Kidney tubule cell (primary cell): Measurements from ENCODE around the gene PDE9A.
"Not testable (repeated sequence)": the region's sequence is repeated elsewhere in the genome, so short reads cannot be mapped to it uniquely, and the experiment has no call there.

Experiments
- DNase-seq: peaks from one replicate; pipeline ENCODE4 v3.0.0-alpha.2; 2018; ENCODE audit warnings: low spot score

Gene PDE9A

DNA sequence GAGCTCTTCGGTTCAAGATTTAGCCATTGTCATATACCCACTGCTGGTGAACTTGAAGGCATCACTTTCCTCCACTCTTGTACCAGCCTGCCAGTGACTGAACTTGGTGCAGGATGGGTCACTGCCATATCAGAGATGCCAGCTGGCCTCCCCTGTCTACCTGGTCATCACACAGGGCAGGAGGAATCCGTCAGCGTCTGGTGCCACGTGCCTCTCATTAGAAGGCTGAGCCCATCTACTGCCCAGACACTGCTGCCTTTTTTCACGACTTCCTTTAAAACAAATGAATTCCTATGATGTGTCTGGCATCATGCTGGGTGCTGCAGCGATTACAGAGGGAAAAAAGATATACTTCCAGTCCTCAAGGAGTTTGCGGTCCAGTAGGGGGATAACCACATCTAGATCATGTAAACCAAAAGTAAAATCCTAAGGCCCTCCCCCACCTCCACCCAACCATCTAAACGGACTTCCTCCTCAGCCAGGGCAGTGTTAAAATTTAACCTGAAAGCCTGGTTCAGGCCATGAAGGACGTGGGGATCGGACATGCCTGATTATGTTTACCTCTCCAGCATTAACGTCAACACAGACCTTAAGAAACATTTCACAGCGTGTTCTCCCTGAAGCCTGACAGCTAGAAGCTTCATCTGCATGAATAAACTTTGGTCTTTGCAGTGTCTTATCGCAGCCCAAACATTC is 29.2 kb upstream of the PDE9A start:
- peak; percentile 82 for DNase-seq

DNA sequence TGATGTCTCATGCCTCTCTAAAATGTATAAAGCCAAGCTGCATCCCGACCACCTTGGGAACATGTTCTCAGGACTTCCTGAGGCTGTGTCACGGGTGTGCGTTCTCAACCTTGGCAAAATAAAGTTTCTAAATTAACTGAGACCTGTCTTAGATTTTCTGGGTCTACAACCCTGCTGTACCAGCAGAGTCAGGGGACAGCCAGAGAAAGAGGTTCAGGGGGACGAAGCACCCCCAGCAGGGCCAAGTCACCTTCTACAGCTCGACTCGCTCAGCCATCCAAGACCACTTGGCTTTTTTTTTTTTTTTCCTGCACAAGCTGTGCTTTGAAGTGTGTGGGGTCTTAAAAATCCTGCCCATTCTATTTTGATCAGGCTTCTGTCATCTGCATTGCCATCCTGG is 28.5 kb upstream of the PDE9A start:
- DNase-seq = no peak

DNA sequence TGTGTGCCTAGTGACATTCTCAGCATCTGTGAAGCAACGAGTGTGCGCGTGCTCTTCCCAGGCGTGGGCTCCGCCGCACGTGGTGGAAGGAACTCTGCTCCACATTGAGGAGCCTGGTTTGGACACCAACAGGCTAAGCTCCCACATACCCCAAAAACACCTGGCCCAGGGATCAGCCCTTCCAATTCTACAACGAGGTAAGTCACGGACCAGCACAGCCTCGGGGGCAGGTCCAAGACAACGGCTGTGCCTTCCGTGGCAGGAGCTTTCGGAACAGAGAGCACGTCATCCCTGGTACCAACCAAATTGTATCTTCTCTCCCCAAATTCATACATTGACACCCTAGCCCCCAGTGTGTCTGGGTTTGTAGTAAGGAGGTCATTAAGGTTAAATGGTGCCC is 27.2 kb upstream of the PDE9A start:
- no peak for DNase-seq

DNA sequence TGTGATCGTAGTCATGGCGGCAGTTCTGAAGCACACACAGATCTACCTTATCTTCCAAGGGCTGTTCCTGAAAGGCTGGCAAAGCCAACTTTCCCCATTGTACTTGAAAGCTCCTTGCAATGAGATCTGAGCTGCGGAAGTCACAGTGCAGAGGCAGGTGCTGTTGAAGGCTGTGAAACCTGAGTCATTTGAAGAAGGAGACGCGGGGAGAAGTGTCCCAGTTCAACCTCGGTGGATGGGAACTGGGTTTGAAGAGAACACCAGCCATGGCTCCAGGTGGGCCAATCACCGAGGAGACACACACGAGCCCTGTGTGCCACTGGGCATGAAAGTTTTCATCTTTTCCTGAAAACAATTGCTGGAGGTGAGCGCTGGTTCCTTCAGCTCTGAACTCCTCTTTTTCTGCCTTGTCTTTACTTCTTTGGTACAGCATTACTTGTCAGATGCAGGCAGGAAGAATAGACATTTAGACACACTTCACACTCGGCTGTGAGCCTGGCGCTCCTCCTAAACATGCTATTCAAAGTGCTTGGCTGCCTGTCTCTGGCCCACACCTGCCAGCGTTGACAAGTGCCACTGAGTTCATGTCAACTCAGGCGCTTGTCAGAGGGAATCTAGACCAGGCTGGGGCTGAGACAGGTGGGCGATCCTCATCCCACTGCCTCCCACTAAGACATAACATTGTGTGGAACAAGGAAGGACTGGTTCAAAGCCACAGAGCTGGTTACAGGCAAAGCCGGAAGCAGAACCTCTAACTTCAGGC is 25.7 kb upstream of the PDE9A start:
- no peak for DNase-seq

- not testable (repeated sequence) for DNase-seq
Measured at GRCh38 chr21:42628466-42629061, 24.9 kb upstream of the PDE9A start.

DNA sequence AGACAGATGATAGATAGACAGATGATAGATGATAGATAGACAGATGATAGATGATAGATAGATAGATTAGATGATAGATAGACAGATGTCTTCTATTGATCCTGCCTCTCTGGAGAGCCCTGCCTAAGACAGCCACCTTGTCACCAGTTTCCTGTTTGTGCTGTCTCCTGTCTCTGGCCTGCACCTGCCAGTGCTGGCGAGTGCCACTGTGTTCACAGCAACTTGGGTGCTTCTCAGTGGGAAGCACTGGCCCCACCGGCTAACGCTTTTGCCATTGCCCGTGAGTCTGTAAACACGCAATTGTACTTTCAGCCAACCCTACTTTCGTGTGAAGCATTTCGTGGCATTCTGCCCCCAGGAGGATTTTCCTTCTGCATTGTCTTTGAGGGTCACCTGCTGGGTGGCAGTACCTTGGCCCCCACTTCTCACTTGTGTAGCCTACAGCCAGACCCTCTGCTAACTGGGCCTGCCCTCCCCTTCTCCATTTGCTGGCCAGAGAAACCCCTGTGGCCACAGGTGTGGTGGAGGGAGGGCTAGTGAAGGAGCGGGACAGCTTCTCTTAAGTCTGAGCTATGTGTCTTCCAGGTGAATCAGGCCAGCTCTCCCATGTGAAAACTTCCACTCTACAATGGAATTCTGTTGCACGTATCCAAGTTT is 23.4 kb upstream of the PDE9A start:
- DNase-seq = no peak

- DNase-seq = peak; percentile 38
Measured at GRCh38 chr21:42630626-42631025, 22.8 kb upstream of the PDE9A start.

DNA sequence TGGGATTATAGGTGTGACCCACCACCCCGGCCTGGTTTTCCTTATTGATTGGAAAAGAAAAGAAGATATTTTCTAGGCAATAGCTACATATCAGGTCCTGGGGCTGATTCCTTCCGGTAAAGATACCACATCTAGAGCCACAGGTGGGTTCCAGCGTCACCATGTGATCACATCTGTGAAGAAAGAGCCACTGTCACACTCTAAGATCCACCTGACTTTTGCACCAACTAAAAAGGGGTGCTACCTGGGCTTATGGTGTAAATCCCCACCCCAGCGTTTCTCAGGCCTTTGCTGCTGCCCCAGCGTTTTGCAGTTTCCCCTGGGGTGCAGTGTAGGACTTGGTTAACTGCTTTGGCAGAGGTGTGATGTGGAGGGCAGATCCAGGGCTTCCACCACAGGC is 22.3 kb upstream of the PDE9A start:
- DNase-seq = no peak

GRCh38 chr21:42632336-42632751 is 21.1 kb upstream of the PDE9A start:
- no peak for DNase-seq

DNA sequence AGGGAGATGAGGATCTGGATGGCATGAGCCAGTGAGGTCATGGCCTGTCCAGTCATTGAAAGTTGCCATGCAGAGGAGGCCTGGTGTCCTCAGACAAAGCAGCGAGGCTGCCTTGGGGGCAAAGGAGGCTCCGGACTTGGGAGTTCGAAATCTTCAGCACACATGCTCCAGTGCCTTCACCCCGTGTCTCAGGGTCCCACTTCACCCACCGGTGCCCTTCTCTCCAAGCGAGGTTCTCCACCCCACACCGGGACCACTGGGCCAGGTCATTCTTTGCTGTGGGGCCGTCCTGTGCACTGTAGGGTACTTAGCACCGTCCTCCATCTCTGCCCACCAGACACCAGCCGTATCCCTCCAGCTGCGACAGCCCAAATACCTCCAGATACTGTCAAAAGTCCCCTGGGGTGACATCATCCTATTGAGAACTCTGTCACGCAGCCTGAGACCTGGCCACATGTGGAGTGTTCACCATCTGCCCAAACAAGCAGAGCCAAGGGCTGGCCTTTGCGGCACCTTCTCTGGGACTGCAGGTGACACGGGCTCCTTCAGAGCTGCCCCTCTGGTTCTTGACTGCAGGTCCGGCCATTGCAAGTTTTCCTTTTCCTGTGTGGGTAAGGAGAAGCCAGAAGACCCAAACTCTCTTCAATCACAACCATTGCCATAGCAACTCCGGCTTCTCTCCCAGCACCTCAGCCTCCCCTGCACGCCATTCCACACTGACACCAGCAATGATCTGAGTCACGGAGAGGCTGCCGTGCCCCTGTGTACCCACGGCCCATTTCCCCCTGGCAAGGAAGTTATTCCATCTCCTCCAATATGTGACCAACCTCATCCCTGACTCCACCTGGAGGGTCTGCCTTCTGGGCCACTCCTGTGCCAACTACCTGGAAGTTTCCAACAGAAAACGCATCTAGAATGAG is 20.4 kb upstream of the PDE9A start:
- no peak for DNase-seq

- DNase-seq = no peak
Measured at GRCh38 chr21:42633858-42634257, 19.6 kb upstream of the PDE9A start.

- DNase-seq = no peak
Measured at GRCh38 chr21:42635848-42636519, 17.4 kb upstream of the PDE9A start.

DNA sequence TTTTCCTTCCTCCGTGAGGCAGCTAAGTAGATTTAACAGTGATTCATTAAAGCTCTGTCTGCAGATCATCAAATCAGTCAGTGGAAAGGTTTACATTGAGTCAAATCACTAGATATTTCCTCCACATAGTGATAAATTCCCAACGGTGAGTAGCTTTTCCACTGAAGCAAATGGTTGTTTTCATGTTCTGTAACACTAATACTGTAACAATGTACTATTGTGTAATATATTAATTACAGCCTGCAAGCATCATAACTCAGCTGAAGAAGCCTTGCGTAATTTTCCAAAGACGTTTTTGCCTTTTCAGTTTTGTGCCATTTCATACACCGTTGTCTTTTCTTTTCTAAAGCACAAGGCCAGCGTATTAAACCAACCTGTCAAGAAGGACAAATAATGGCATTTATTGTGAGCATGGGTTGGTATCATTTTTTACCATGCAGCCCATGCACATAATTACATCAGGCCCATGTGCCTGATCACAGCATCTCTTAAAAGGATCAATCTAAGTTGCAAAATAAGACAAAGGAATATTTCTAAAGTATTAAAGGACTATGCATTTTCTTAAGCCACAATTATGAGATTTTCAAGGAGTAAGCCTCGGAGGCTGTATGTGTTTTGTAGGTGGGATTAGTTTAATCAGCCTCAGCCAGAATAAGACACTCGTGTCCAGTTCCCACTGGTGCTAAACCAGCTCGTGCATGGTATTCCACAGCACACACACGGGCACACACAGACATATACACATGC is 16.7 kb upstream of the PDE9A start:
- peak; percentile 63 for DNase-seq

- no peak for DNase-seq
Measured at GRCh38 chr21:42637267-42638041, 16.0 kb upstream of the PDE9A start.

DNA sequence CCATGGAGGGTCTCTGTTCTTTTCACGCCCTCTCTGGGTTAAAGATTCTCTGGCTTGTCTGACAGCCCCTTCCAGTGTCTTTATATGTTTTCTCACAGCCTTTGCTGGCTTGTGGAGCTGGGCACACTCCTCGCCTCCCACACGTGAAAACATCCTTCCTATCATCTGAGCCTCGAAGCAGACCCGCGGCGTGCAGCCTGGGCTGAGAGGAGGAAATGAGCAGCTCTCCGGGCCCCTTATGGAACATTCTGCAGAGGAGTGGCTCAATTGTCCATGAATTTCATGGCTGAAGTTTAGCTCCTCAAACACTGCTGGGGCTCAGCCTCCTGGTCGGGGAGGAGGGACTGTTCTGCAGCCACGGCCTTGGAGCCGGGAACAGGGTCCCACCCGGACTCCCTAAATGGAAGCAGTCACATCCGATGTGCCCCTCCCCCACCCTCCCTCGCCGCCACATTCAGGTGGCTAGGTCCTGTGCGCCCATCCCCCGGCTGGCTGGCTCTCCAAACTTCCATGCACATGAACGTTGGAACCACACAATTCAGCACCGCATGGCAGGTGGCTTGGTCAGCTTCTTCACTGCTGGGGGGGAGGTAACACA is 15.1 kb upstream of the PDE9A start:
- no peak for DNase-seq

DNA sequence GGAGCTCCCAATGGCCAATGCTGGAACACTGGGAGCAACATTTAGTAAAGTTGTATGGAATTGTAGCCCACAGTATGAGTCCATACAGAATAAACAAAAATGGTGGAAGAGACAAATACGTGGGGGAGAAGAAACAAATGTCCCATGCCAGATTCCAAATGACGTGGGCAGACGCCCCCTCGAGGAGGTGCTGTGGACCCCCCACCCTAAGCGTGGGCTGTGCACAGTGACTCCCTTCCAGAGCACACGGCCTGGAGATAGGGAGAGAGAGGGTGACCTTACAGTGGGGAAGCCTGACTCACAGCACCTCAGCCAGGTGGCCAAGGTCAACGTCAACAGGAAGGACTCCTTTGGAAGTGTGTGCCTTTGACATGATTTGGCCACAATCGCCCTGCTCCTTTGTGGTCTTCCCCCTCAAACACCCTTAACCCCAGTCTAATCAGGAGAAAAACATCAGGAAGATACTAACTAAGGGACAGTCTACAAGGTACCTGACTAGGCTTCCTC is 13.7 kb upstream of the PDE9A start:
- no peak for DNase-seq

GRCh38 chr21:42640486-42640885 is 12.9 kb upstream of the PDE9A start:
- DNase-seq = no peak

- no peak for DNase-seq
Measured at GRCh38 chr21:42641311-42642218, 11.9 kb upstream of the PDE9A start.
